SU-DHL-6 (cell line): ENCODE data around the gene SLC16A13.

Experiments
- CTCF ChIP-seq: fragments of 200-600 bp; sonication (generic); IDR thresholded peaks from one replicate; pipeline ENCODE4 v1.5.1; 2017; ENCODE audit warnings: antibody characterized with exemption, mild to moderate bottlenecking, low read length, moderate library complexity; ENCODE audit not compliant: insufficient read depth, poor library complexity, severe bottlenecking
- EZH2phosphoT487 ChIP-seq: fragments of 200-600 bp; sonication (generic), shearing (Covaris generic); conservative IDR thresholded peaks from 2 replicates; pipeline ENCODE4 v1.6.1; 2018; ENCODE audit warnings: mild to moderate bottlenecking, antibody characterized with exemption, low read length, moderate library complexity, mixed read lengths

GRCh38 chr17:7007143-7007542 is 28.7 kb upstream of the SLC16A13 start:
- TF ChIP-seq CTCF = no peak
- no peak for TF ChIP-seq EZH2phosphoT487
